ENCODE results near the gene TM4SF20.

The TM4SF20 gene

DNA sequence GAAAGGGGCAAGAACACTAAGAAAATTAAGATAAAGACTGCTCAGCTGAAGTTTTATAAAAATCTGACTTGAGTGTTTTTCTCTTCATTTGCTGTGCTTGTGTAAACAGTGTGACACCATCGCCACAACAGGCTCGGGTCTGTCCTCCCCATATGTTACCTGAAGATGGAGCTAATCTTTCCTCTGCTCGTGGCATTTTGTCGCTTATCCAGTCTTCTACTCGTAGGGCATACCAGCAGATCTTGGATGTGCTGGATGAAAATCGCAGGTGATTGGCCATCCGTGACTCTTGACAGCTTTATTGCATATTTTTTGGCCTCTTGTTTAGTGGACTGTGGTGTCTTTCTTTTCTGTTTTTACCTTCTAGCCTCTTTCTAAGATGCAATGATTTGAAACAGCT lies 32.0 kb downstream of the TM4SF20 start:
- no peaks in the 10 kb centered on the region for H3K27me3 Mint-ChIP-seq
- H3K27ac Mint-ChIP-seq (ENCODE audit: low read depth), result no peak overlapping the region
- H3K9me3 Mint-ChIP-seq, result no peaks in the 10 kb centered on the region
- H3K4me1 Mint-ChIP-seq, result no peaks in the 10 kb centered on the region
- no peak overlapping the region for H3K4me3 Mint-ChIP-seq
- DNase-seq (ENCODE audit: low spot score in 2 of 2), result no peak
- H3K36me3 Mint-ChIP-seq (ENCODE audit: insufficient read depth), result peaks cover 32% of the 10 kb centered on the region
- ATAC-seq (replicated peaks; ENCODE audit: extremely low read depth, poor library complexity, severe bottlenecking), result no peak

GRCh38 chr2:227344231-227344630 lies 34.9 kb downstream of the TM4SF20 start:
- H3K27me3 Mint-ChIP-seq, result no peaks in the 10 kb centered on the region
- no peak for DNase-seq (ENCODE audit: low spot score in 2 of 2)
- peaks cover 38% of the 10 kb centered on the region for H3K36me3 Mint-ChIP-seq (ENCODE audit: insufficient read depth)
- no peaks in the 10 kb centered on the region for H3K4me1 Mint-ChIP-seq
- no peak for ATAC-seq (replicated peaks; ENCODE audit: extremely low read depth, poor library complexity, severe bottlenecking)
- no peaks in the 10 kb centered on the region for H3K9me3 Mint-ChIP-seq
- no peak overlapping the region for H3K4me3 Mint-ChIP-seq
- no peak overlapping the region for H3K27ac Mint-ChIP-seq (ENCODE audit: low read depth)

GRCh38 chr2:227341553-227341952 lies 37.6 kb downstream of the TM4SF20 start:
- H3K4me1 Mint-ChIP-seq, result no peaks in the 10 kb centered on the region
- ATAC-seq (replicated peaks; ENCODE audit: extremely low read depth, poor library complexity, severe bottlenecking), result no peak
- no peak overlapping the region for H3K4me3 Mint-ChIP-seq
- peaks cover 30% of the 10 kb centered on the region for H3K36me3 Mint-ChIP-seq (ENCODE audit: insufficient read depth)
- no peak for DNase-seq (ENCODE audit: low spot score in 2 of 2)
- no peaks in the 10 kb centered on the region for H3K9me3 Mint-ChIP-seq
- H3K27ac Mint-ChIP-seq (ENCODE audit: low read depth), result no peak overlapping the region
- no peaks in the 10 kb centered on the region for H3K27me3 Mint-ChIP-seq

DNA sequence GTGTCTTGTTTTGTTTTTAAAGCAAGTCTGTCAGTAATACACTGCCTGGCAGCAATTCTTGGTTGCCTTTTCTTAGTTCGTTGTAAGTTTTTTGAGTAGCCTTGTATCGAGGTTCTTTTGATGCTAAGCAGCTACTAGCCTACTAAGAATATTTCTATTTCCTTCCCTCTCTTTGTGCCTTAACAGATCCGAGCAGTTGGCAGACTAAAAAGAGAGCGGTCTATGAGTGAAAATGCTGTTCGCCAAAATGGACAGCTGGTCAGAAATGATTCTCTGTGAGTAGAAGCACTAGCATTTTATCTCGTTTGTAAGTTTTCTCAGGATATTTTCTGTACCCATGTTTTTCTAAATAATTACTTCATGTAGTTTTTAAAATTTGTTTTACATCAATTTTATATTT lies 39.0 kb downstream of the TM4SF20 start:
- no peak overlapping the region for H3K27ac Mint-ChIP-seq (ENCODE audit: low read depth)
- no peak overlapping the region for H3K4me3 Mint-ChIP-seq
- no peaks in the 10 kb centered on the region for H3K27me3 Mint-ChIP-seq
- DNase-seq (ENCODE audit: low spot score in 2 of 2) (no peak), ATAC-seq (replicated peaks; ENCODE audit: extremely low read depth, poor library complexity, severe bottlenecking) (no peak)
- no peaks in the 10 kb centered on the region for H3K4me1 Mint-ChIP-seq
- peaks cover 30% of the 10 kb centered on the region for H3K36me3 Mint-ChIP-seq (ENCODE audit: insufficient read depth)
- no peaks in the 10 kb centered on the region for H3K9me3 Mint-ChIP-seq

- no peaks in the 10 kb centered on the region for H3K27me3 Mint-ChIP-seq
- H3K27ac Mint-ChIP-seq (ENCODE audit: low read depth), result no peak overlapping the region
- DNase-seq (ENCODE audit: low spot score in 2 of 2), result no peak
- no peaks in the 10 kb centered on the region for H3K4me1 Mint-ChIP-seq
- H3K9me3 Mint-ChIP-seq, result no peaks in the 10 kb centered on the region
- no peak for ATAC-seq (replicated peaks; ENCODE audit: extremely low read depth, poor library complexity, severe bottlenecking)
- no peak overlapping the region for H3K4me3 Mint-ChIP-seq
- H3K36me3 Mint-ChIP-seq (ENCODE audit: insufficient read depth), result peaks cover 37% of the 10 kb centered on the region
Measured at GRCh38 chr2:227339098-227339599, 40.0 kb downstream of the TM4SF20 start.

DNA sequence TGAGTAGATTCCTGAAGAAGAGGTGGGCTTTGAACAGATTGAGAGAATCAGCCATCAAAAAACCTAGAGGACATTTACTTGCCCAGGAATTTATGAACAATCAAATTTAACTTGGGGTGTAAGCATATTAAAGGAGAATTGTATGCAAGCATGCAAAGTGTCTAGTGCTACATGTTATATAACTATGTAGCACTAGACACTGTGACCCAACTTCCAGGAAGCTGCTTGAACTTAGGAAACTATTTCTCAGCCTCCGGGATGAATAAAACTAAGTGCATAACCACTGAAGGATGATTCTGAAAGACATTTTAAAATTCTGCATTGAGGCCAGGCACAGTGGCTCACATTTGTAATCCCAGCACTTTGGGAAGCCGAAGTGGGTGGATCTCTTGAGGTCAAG lies 41.7 kb downstream of the TM4SF20 start:
- Mint-ChIP-seq H3K9me3 (no peaks in the 10 kb centered on the region), H3K36me3 (ENCODE audit: insufficient read depth) (peaks cover 35% of the 10 kb centered on the region), H3K4me3 (no peak overlapping the region), H3K27me3 (no peaks in the 10 kb centered on the region), H3K4me1 (peaks cover 2% of the 10 kb centered on the region), H3K27ac (ENCODE audit: low read depth) (no peak overlapping the region)
- DNase-seq (ENCODE audit: low spot score in 2 of 2), result no peak
- ATAC-seq (replicated peaks; ENCODE audit: extremely low read depth, poor library complexity, severe bottlenecking), result no peak

DNA sequence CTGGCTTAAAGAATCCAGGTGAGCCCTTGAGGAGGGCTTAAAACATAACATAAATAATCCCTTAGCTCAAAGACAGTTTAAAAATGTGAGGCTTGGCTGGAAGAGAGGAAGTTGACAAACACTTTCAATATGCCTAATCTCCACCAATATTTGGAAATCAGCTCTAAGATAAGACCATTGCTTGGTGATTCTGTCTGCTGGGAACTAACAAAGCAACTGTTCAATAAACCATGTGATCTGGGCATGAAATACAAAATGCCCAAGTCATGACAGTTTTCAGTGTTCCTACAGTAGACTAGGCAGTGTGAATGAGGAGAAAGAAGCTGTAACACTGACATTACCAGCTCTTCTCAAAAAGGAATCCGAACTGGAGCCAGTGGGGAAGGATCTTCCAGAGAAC lies 43.4 kb downstream of the TM4SF20 start:
- no peaks in the 10 kb centered on the region for H3K27me3 Mint-ChIP-seq
- DNase-seq (ENCODE audit: low spot score in 2 of 2) (no peak), ATAC-seq (replicated peaks; ENCODE audit: extremely low read depth, poor library complexity, severe bottlenecking) (no peak)
- H3K27ac Mint-ChIP-seq (ENCODE audit: low read depth), result no peak overlapping the region
- H3K36me3 Mint-ChIP-seq (ENCODE audit: insufficient read depth), result peaks cover 45% of the 10 kb centered on the region
- no peaks in the 10 kb centered on the region for H3K9me3 Mint-ChIP-seq
- no peak overlapping the region for H3K4me3 Mint-ChIP-seq
- H3K4me1 Mint-ChIP-seq, result peaks cover 11% of the 10 kb centered on the region

GRCh38 chr2:227326783-227327182 lies 52.3 kb downstream of the TM4SF20 start:
- Mint-ChIP-seq H3K27me3 (no peaks in the 10 kb centered on the region), H3K4me1 (peaks cover 37% of the 10 kb centered on the region), H3K9me3 (no peaks in the 10 kb centered on the region), H3K4me3 (peak overlapping the region; percentile 88), H3K36me3 (ENCODE audit: insufficient read depth) (peaks cover 26% of the 10 kb centered on the region), H3K27ac (ENCODE audit: low read depth) (peak overlapping the region; percentile 87)
- DNase-seq (ENCODE audit: low spot score in 2 of 2), result no peak
- no peak for ATAC-seq (replicated peaks; ENCODE audit: extremely low read depth, poor library complexity, severe bottlenecking)

GRCh38 chr2:227325839-227326195 lies 53.3 kb downstream of the TM4SF20 start:
- H3K4me1 Mint-ChIP-seq, result peaks cover 32% of the 10 kb centered on the region
- no peaks in the 10 kb centered on the region for H3K27me3 Mint-ChIP-seq
- peak overlapping the region; percentile 87 for H3K27ac Mint-ChIP-seq (ENCODE audit: low read depth)
- DNase-seq (ENCODE audit: low spot score in 2 of 2) (no peak), ATAC-seq (replicated peaks; ENCODE audit: extremely low read depth, poor library complexity, severe bottlenecking) (peak; percentile 2)
- H3K9me3 Mint-ChIP-seq, result no peaks in the 10 kb centered on the region
- peak overlapping the region; percentile 88 for H3K4me3 Mint-ChIP-seq
- peaks cover 19% of the 10 kb centered on the region for H3K36me3 Mint-ChIP-seq (ENCODE audit: insufficient read depth)

DNA sequence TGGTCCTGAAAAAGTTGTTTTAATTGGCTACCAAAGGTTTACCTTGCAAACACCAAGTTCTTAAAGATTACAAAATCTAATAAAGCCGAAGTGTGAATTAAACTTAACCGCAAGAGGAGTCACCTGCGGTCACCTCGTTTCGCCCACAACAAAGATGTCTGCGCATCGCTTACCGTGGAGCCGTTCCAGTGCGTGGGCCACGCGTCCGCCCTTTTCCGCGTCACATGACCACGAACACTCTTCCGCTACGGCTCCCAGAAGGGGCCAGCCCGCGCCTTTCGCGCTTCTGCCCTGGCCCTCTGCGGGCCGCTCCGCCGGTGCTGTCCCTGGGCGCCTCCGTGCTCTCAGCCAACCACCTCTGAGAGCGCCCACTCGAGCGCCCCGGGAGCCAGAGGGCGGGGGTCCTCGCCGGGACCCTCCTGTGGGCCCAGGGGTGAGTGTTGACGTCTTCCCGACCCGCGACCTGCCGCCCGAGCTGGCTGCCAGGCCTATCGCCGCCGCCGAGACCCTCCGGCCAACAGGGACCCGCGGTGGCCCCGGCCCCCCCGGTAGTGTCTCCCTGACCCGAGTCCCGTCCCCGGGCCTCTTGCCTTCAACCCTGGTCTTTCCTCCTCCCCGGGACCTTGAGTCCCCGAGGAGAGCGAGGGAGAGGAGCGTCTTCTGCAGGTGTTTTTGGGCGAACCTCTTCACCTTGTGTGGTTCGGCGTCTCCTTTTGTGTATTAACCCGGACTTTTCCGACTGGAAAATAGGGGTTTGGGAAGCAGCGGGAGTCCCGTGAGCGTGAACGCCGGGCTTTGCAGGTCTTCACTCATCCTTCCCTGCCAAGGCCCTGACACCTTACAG lies 53.9 kb downstream of the TM4SF20 start, which contains the start of gene MFF:
MFF (plus strand) TSS at position 257 of the 844 bp plus-strand sequence. CDS start 5,415 bp downstream, outside the sequence.
- H3K4me3 Mint-ChIP-seq, result peak within 1 kb of the TSS; percentile 88
- peak within 1 kb of the TSS; percentile 87 for H3K27ac Mint-ChIP-seq (ENCODE audit: low read depth)
- H3K4me1 Mint-ChIP-seq, result peaks cover 32% of the 10 kb centered on the region
- no peaks in the 10 kb centered on the region for H3K9me3 Mint-ChIP-seq
- H3K36me3 Mint-ChIP-seq (ENCODE audit: insufficient read depth), result peaks cover 16% of the 10 kb centered on the region
- no peaks in the 10 kb centered on the region for H3K27me3 Mint-ChIP-seq
- DNase-seq (ENCODE audit: low spot score in 2 of 2), result peak; percentile 86 to 88
- peak; percentile 96 for ATAC-seq (replicated peaks; ENCODE audit: extremely low read depth, poor library complexity, severe bottlenecking)

DNA sequence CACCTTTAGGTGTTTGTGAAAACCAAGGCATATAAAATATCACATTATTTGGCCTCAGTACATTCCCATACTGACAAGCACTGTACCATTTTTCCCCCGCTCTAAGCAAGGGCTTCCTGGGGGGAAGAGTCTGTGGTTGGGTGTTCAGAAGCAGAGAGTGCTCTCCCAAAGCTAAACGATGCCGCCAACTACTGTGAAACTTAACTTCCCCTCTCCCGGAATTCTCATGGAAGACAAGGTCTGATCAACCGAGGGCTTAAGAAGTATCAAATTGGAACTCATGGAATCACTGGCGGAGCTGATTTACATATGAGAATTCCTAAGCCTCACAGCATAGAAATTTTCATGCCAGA lies 54.5 kb downstream of the TM4SF20 start:
- peak overlapping the region; percentile 87 for H3K27ac Mint-ChIP-seq (ENCODE audit: low read depth)
- peaks cover 16% of the 10 kb centered on the region for H3K36me3 Mint-ChIP-seq (ENCODE audit: insufficient read depth)
- H3K27me3 Mint-ChIP-seq, result no peaks in the 10 kb centered on the region
- peaks cover 32% of the 10 kb centered on the region for H3K4me1 Mint-ChIP-seq
- H3K9me3 Mint-ChIP-seq, result no peaks in the 10 kb centered on the region
- peak overlapping the region; percentile 88 for H3K4me3 Mint-ChIP-seq
- DNase-seq (ENCODE audit: low spot score in 2 of 2) (no peak), ATAC-seq (replicated peaks; ENCODE audit: extremely low read depth, poor library complexity, severe bottlenecking) (no peak)

DNA sequence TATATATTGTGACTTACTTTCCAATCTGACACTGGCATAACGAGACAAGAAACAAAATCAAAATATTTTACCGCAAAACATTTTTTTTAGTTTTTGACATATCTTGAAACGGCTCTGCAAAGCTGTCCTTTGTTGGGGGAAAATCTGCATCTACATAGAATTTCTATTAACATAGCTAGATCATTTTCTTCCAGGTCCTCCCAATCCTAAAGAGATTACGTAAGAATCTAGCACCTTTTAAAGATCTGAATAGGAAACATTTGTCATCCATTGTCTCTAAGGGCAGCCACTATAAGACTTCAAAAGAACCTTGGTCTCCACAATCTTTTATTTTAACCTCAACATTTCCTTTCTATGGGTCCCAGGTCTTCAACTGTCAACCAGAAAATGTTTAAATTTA lies 55.3 kb downstream of the TM4SF20 start:
- H3K4me3 Mint-ChIP-seq, result no peak overlapping the region

GRCh38 chr2:227322530-227323205 lies 56.4 kb downstream of the TM4SF20 start:
- DNase-seq (ENCODE audit: low spot score in 2 of 2) (no peak), ATAC-seq (replicated peaks; ENCODE audit: extremely low read depth, poor library complexity, severe bottlenecking) (no peak)
- Mint-ChIP-seq H3K9me3 (no peaks in the 10 kb centered on the region), H3K4me3 (no peak overlapping the region), H3K36me3 (ENCODE audit: insufficient read depth) (peaks cover 13% of the 10 kb centered on the region), H3K27ac (ENCODE audit: low read depth) (no peak overlapping the region), H3K27me3 (peaks cover 4% of the 10 kb centered on the region), H3K4me1 (peaks cover 32% of the 10 kb centered on the region)

More for the DNA sequence above, 55.3 kb downstream of the TM4SF20 start:
- H3K4me1 Mint-ChIP-seq, result peaks cover 32% of the 10 kb centered on the region
- no peaks in the 10 kb centered on the region for H3K9me3 Mint-ChIP-seq
- ATAC-seq (replicated peaks; ENCODE audit: extremely low read depth, poor library complexity, severe bottlenecking) (no peak), DNase-seq (ENCODE audit: low spot score in 2 of 2) (no peak)
- no peaks in the 10 kb centered on the region for H3K27me3 Mint-ChIP-seq
- H3K27ac Mint-ChIP-seq (ENCODE audit: low read depth), result no peak overlapping the region
- H3K36me3 Mint-ChIP-seq (ENCODE audit: insufficient read depth), result peaks cover 16% of the 10 kb centered on the region
